Neural progenitor cell (in vitro differentiated cells): ENCODE data around the gene EPGN. TPM values are rescaled to one million over a fixed set of nuclear protein-coding genes. Genes with fewer than 3 reads are reported as not detected.

ENCODE experiments used
- DNase-seq: peaks from one replicate; pipeline ENCODE4 v3.0.0-alpha.2; 2016; ENCODE audit warnings: low spot score
- H2AFZ ChIP-seq: fragments of 200-600 bp; sonication (generic); replicated peaks from 2 replicates; pipeline ENCODE4 v1.6.1; 2016; ENCODE audit warnings: antibody characterized with exemption
- H3F3A ChIP-seq: fragments of 200-600 bp; sonication (generic); 2 replicates; pipeline ENCODE4 v1.6.1; 2016; ENCODE audit warnings: antibody characterized with exemption, low read depth
- H3K27ac ChIP-seq: fragments of 200-600 bp; sonication (generic); 2 replicates; pipeline ENCODE4 v1.5.1; 2016; ENCODE audit warnings: mild to moderate bottlenecking
- H3K27me3 ChIP-seq: fragments of 200-600 bp; sonication (generic); 2 replicates; pipeline ENCODE4 v1.6.1; 2016; ENCODE audit warnings: mild to moderate bottlenecking, moderate library complexity
- H3K36me3 ChIP-seq: fragments of 200-600 bp; sonication (generic); 2 replicates; pipeline ENCODE4 v1.5.1; 2016
- H3K4me1 ChIP-seq: fragments of 200-600 bp; sonication (generic); 2 replicates; pipeline ENCODE4 v1.6.1; 2016; ENCODE audit warnings: mixed run types
- H3K4me2 ChIP-seq: fragments of 200-600 bp; sonication (generic); 2 replicates; pipeline ENCODE4 v1.6.1; 2016
- H3K4me3 ChIP-seq: fragments of 200-600 bp; sonication (generic); 2 replicates; pipeline ENCODE4 v1.5.1; 2016
- H3K79me2 ChIP-seq: fragments of 200-600 bp; sonication (generic); 2 replicates; pipeline ENCODE4 v1.6.1; 2016; ENCODE audit warnings: low read depth
- H3K9ac ChIP-seq: fragments of 200-600 bp; sonication (generic); 2 replicates; pipeline ENCODE4 v1.6.1; 2016
- H3K9me3 ChIP-seq: fragments of 200-600 bp; sonication (generic); 2 replicates; pipeline ENCODE4 v1.5.1; 2016; ENCODE audit warnings: low read depth
- H4K20me1 ChIP-seq: fragments of 200-600 bp; sonication (generic); 2 replicates; pipeline ENCODE4 v1.6.1; 2016; ENCODE audit warnings: low read depth
- H3K27ac Mint-ChIP-seq: 3 replicates; pipeline ENCODE4 v1.8.0; 2021; ENCODE audit warnings: mixed read lengths
- H3K27me3 Mint-ChIP-seq: 2 replicates; pipeline ENCODE4 v1.8.0; 2022; ENCODE audit warnings: low read depth, mild to moderate bottlenecking, inconsistent platforms, moderate library complexity, mixed read lengths; ENCODE audit not compliant: insufficient read depth
- H3K36me3 Mint-ChIP-seq: 3 replicates; pipeline ENCODE4 v1.8.0; 2021; ENCODE audit warnings: mixed read lengths
- H3K4me1 Mint-ChIP-seq: 3 replicates; pipeline ENCODE4 v1.8.0; 2021; ENCODE audit warnings: mixed read lengths
- H3K4me3 Mint-ChIP-seq: 3 replicates; pipeline ENCODE4 v1.8.0; 2021; ENCODE audit warnings: mild to moderate bottlenecking, moderate library complexity, mixed read lengths
- H3K9me3 Mint-ChIP-seq: 3 replicates; pipeline ENCODE4 v1.8.0; 2020; ENCODE audit warnings: mixed read lengths
- CTCF ChIP-seq: fragments of 200-600 bp; sonication (generic); IDR thresholded peaks from 2 replicates; pipeline ENCODE4 v1.5.1; 2017; ENCODE audit warnings: antibody characterized with exemption, mild to moderate bottlenecking
- EZH2 ChIP-seq: fragments of 200-600 bp; sonication (generic); IDR thresholded peaks from 2 replicates; pipeline ENCODE4 v1.6.1; 2017; ENCODE audit warnings: antibody characterized with exemption, mild to moderate bottlenecking, moderate library complexity
- EZH2phosphoT487 ChIP-seq: fragments of 200-600 bp; sonication (generic); IDR thresholded peaks from 2 replicates; pipeline ENCODE4 v1.6.1; 2017; ENCODE audit warnings: antibody characterized with exemption
- total RNA-seq: library from RNA; depleted of rRNA; stranded (reverse); fragments of >200 nt; gene quantifications from 2 replicates; pipeline ENCODE4 v1.2.3, GENCODE V29; 2015; ENCODE audit warnings: low replicate concordance

Gene EPGN
- total RNA-seq, 1 donor from 2014 or later, result not detected

GRCh38 chr4:74320559-74321118, 12.4 kb downstream of the EPGN start:
- TF ChIP-seq EZH2phosphoT487 (no peak), EZH2 (no peak), CTCF (peak; percentile 58)
- Histone ChIP-seq H3K27me3 (no peaks in the 10 kb centered on the region), H3K9me3 (no peaks in the 10 kb centered on the region), H3K9ac (no peak overlapping the region), H3K36me3 (no peaks in the 10 kb centered on the region), H2AFZ (no peak overlapping the region), H4K20me1 (no peaks in the 10 kb centered on the region), H3K4me3 (no peak overlapping the region), H3K27ac (no peak overlapping the region), H3F3A (no peaks in the 10 kb centered on the region), H3K4me1 (peaks cover 10% of the 10 kb centered on the region), H3K79me2 (no peaks in the 10 kb centered on the region), H3K4me2 (peak overlapping the region; percentile 40)
- Mint-ChIP-seq H3K27ac (no peak overlapping the region), H3K9me3 (no peaks in the 10 kb centered on the region), H3K36me3 (no peaks in the 10 kb centered on the region), H3K27me3 (no peaks in the 10 kb centered on the region), H3K4me3 (no peak overlapping the region), H3K4me1 (peaks cover 23% of the 10 kb centered on the region)
- peak; percentile 63 for DNase-seq

GRCh38 chr4:74322301-74322700, 14.0 kb downstream of the EPGN start:
- TF ChIP-seq EZH2phosphoT487 (no peak), EZH2 (no peak), CTCF (no peak)
- Mint-ChIP-seq H3K9me3 (no peaks in the 10 kb centered on the region), H3K4me1 (peaks cover 23% of the 10 kb centered on the region), H3K27me3 (no peaks in the 10 kb centered on the region), H3K27ac (no peak overlapping the region), H3K36me3 (no peaks in the 10 kb centered on the region), H3K4me3 (no peak overlapping the region)
- DNase-seq, result no peak
- H3K36me3 ChIP-seq, result no peaks in the 10 kb centered on the region
- H3K4me1 ChIP-seq, result peaks cover 10% of the 10 kb centered on the region
- H3K4me3 ChIP-seq, result no peak overlapping the region
- H3K9ac ChIP-seq, result no peak overlapping the region
- no peaks in the 10 kb centered on the region for H3K27me3 ChIP-seq
- H2AFZ ChIP-seq, result no peak overlapping the region
- H3K4me2 ChIP-seq, result no peak overlapping the region
- no peaks in the 10 kb centered on the region for H4K20me1 ChIP-seq
- no peaks in the 10 kb centered on the region for H3K9me3 ChIP-seq
- no peaks in the 10 kb centered on the region for H3F3A ChIP-seq
- no peaks in the 10 kb centered on the region for H3K79me2 ChIP-seq
- H3K27ac ChIP-seq, result no peak overlapping the region

- Histone ChIP-seq H3K4me3 (no peak overlapping the region), H3K79me2 (no peaks in the 10 kb centered on the region), H4K20me1 (no peaks in the 10 kb centered on the region), H3K27ac (no peak overlapping the region), H3F3A (no peaks in the 10 kb centered on the region), H3K9ac (no peak overlapping the region), H3K4me2 (no peak overlapping the region), H3K27me3 (no peaks in the 10 kb centered on the region), H3K9me3 (no peaks in the 10 kb centered on the region), H3K36me3 (no peaks in the 10 kb centered on the region), H3K4me1 (peaks cover 10% of the 10 kb centered on the region), H2AFZ (no peak overlapping the region)
- TF ChIP-seq EZH2, result no peak
- Mint-ChIP-seq H3K27ac (no peak overlapping the region), H3K9me3 (no peaks in the 10 kb centered on the region), H3K4me1 (peaks cover 23% of the 10 kb centered on the region), H3K36me3 (no peaks in the 10 kb centered on the region), H3K27me3 (no peaks in the 10 kb centered on the region), H3K4me3 (no peak overlapping the region)
- no peak for DNase-seq
These were observed 15.4 kb downstream of the EPGN start for GRCh38 chr4:74323663-74324062.

- H3K27me3 ChIP-seq, result no peaks in the 10 kb centered on the region
- no peak overlapping the region for H3K4me2 ChIP-seq
- no peaks in the 10 kb centered on the region for H3F3A ChIP-seq
- no peaks in the 10 kb centered on the region for H3K27me3 Mint-ChIP-seq
- TF ChIP-seq EZH2, result no peak
- TF ChIP-seq CTCF, result no peak
- no peak for TF ChIP-seq EZH2phosphoT487
- H3K9me3 ChIP-seq, result no peaks in the 10 kb centered on the region
- H3K4me1 ChIP-seq, result peaks cover 10% of the 10 kb centered on the region
- no peak overlapping the region for H3K27ac ChIP-seq
- H3K36me3 ChIP-seq, result no peaks in the 10 kb centered on the region
- H3K4me3 ChIP-seq, result no peak overlapping the region
- H3K36me3 Mint-ChIP-seq, result no peaks in the 10 kb centered on the region
- H3K9ac ChIP-seq, result no peak overlapping the region
- no peak overlapping the region for H2AFZ ChIP-seq
- H3K9me3 Mint-ChIP-seq, result no peaks in the 10 kb centered on the region
- H3K79me2 ChIP-seq, result no peaks in the 10 kb centered on the region
- no peak overlapping the region for H3K4me3 Mint-ChIP-seq
- no peak for DNase-seq
- H3K27ac Mint-ChIP-seq, result no peak overlapping the region
- H4K20me1 ChIP-seq, result no peaks in the 10 kb centered on the region
- H3K4me1 Mint-ChIP-seq, result peaks cover 23% of the 10 kb centered on the region
These were observed 16.0 kb downstream of the EPGN start for GRCh38 chr4:74324262-74324661.
